Measurements from ENCODE around the gene CCR6.

CCR6 gene

GRCh38 chr6:167119670-167120582, 3.0 kb upstream of the CCR6 start:
- DNase-seq (ENCODE audit: low read depth in 2 of 2): no peak

- no peak for DNase-seq (ENCODE audit: low read depth in 2 of 2)
These were observed 2.4 kb upstream of the CCR6 start for GRCh38 chr6:167120583-167120903.

- DNase-seq (ENCODE audit: low read depth in 2 of 2): no peak
These were observed 1.5 kb upstream of the CCR6 start for GRCh38 chr6:167121335-167121841.

GRCh38 chr6:167122041-167122826, 662 bp upstream of the CCR6 start:
- DNase-seq (ENCODE audit: low read depth in 2 of 2): no peak

- no peak for DNase-seq (ENCODE audit: low read depth in 2 of 2)
These were observed 1.9 kb downstream of the CCR6 start for GRCh38 chr6:167124753-167125152.

GRCh38 chr6:167125410-167125809, 2.5 kb downstream of the CCR6 start:
- no peak for DNase-seq (ENCODE audit: low read depth in 2 of 2)

- no peak for DNase-seq (ENCODE audit: low read depth in 2 of 2)
These were observed 3.0 kb downstream of the CCR6 start for GRCh38 chr6:167125855-167126349.

GRCh38 chr6:167127785-167128531, 5.1 kb downstream of the CCR6 start:
- no peak for DNase-seq (ENCODE audit: low read depth in 2 of 2)

GRCh38 chr6:167129159-167129558, 6.3 kb downstream of the CCR6 start:
- no peak for DNase-seq (ENCODE audit: low read depth in 2 of 2)

GRCh38 chr6:167129562-167129961, 6.7 kb downstream of the CCR6 start:
- no peak for DNase-seq (ENCODE audit: low read depth in 2 of 2)

- no peak for DNase-seq (ENCODE audit: low read depth in 2 of 2)
These were observed 7.2 kb downstream of the CCR6 start for GRCh38 chr6:167130008-167130677.

GRCh38 chr6:167130712-167131684, 8.1 kb downstream of the CCR6 start:
- no peak for DNase-seq (ENCODE audit: low read depth in 2 of 2)

- no peak for DNase-seq (ENCODE audit: low read depth in 2 of 2)
These were observed 11.8 kb downstream of the CCR6 start for GRCh38 chr6:167134448-167135328.

GRCh38 chr6:167136376-167136775, 13.5 kb downstream of the CCR6 start:
- no peak for DNase-seq (ENCODE audit: low read depth in 2 of 2)

- DNase-seq (ENCODE audit: low read depth in 2 of 2): no peak
These were observed 14.2 kb downstream of the CCR6 start for GRCh38 chr6:167137081-167137480.

- no peak for DNase-seq (ENCODE audit: low read depth in 2 of 2)
These were observed 15.0 kb downstream of the CCR6 start for GRCh38 chr6:167137881-167138280.

- no peak for DNase-seq (ENCODE audit: low read depth in 2 of 2)
These were observed 16.9 kb downstream of the CCR6 start for GRCh38 chr6:167139761-167140160.

- no peak for DNase-seq (ENCODE audit: low read depth in 2 of 2)
These were observed 17.9 kb downstream of the CCR6 start for GRCh38 chr6:167140589-167141474.
